ENCODE results near the gene PCGF3. TPM values are rescaled to one million over a fixed set of nuclear protein-coding genes. Genes with fewer than 3 reads are reported as not detected.

The PCGF3 gene
- total and polyA plus RNA-seq, 9 of the 15 experiments (the other 6 are each of a cell fraction or from before 2014, with no cell fraction given), result 2.6 to 46.1 (median 20.3) TPM

DNA sequence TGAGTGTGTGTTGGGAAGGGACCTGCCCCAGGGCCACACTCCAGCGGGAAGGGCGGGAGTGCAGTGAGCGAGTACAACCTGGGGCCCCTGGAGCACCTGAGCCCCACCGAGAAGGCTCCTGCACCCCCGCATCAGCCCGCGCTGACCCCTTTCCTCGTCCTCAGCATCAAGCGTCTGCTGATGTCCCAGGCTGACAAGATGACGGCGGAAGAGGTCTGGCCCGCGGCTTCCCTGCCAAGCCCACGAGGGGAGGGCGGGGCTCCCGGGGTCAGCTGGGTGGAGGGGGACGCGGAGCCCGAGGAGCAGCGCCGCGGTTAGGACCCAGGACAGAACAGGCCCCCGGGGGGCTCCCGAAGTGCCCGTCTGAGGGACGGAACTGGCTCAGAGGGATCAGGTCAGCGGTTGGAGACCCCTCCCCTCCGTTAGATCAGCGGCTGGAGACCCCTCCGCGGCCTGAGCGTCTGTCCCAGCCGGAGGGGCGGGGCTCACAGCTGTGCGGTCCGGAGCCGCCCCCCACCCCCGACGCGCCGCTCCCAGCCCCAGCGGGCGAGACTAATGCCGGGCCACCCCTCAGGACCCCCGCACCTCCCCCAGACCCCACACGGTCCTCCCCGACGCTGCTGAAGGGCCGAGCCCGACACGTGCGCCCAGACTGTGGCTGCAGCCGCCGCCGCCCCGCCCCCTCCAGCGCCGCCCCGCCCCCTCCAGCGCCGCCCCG, 24.5 kb upstream of the PCGF3 start (continued):
- TF ChIP-seq RBFOX2 (IDR thresholded peaks at IDR 0.05; ENCODE audit: low read depth, low read length), result peak; percentile 65
- TF ChIP-seq TBP (optimal IDR thresholded peaks at IDR 0.05; ENCODE audit: low read depth, low read length), result no peak
- no peak for TF ChIP-seq ZNF436 (CRISPR knock-in tag; IDR thresholded peaks at IDR 0.05)
- no peak for TF ChIP-seq TRIM28 (IDR thresholded peaks at IDR 0.05)
- TF ChIP-seq, protein P1, sequence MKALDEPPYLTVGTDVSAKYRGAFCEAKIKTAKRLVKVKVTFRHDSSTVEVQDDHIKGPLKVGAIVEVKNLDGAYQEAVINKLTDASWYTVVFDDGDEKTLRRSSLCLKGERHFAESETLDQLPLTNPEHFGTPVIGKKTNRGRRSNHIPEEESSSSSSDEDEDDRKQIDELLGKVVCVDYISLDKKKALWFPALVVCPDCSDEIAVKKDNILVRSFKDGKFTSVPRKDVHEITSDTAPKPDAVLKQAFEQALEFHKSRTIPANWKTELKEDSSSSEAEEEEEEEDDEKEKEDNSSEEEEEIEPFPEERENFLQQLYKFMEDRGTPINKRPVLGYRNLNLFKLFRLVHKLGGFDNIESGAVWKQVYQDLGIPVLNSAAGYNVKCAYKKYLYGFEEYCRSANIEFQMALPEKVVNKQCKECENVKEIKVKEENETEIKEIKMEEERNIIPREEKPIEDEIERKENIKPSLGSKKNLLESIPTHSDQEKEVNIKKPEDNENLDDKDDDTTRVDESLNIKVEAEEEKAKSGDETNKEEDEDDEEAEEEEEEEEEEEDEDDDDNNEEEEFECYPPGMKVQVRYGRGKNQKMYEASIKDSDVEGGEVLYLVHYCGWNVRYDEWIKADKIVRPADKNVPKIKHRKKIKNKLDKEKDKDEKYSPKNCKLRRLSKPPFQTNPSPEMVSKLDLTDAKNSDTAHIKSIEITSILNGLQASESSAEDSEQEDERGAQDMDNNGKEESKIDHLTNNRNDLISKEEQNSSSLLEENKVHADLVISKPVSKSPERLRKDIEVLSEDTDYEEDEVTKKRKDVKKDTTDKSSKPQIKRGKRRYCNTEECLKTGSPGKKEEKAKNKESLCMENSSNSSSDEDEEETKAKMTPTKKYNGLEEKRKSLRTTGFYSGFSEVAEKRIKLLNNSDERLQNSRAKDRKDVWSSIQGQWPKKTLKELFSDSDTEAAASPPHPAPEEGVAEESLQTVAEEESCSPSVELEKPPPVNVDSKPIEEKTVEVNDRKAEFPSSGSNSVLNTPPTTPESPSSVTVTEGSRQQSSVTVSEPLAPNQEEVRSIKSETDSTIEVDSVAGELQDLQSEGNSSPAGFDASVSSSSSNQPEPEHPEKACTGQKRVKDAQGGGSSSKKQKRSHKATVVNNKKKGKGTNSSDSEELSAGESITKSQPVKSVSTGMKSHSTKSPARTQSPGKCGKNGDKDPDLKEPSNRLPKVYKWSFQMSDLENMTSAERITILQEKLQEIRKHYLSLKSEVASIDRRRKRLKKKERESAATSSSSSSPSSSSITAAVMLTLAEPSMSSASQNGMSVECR (CRISPR knock-in tag; IDR thresholded peaks at IDR 0.05), result peak; percentile 61; the same call in 1 of the 2 replicates
- peak; percentile 63; the same call in 1 of the 2 replicates for TF ChIP-seq EP400 (IDR thresholded peaks at IDR 0.05)
- TF ChIP-seq ATF7 (IDR thresholded peaks at IDR 0.05), result no peak
- TF ChIP-seq, protein P2, sequence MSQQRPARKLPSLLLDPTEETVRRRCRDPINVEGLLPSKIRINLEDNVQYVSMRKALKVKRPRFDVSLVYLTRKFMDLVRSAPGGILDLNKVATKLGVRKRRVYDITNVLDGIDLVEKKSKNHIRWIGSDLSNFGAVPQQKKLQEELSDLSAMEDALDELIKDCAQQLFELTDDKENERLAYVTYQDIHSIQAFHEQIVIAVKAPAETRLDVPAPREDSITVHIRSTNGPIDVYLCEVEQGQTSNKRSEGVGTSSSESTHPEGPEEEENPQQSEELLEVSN (IDR thresholded peaks at IDR 0.05; ENCODE audit: borderline replicate concordance in 1 of 2, extremely low read depth in 1 of 2, insufficient read depth in 1 of 2, insufficient read length in 1 of 2, low read depth in 1 of 2, low read length in 1 of 2, poor library complexity in 1 of 2, severe bottlenecking in 1 of 2), result peak in 1 of 2 experiments; percentile 77
- no peak for TF ChIP-seq ZNF561 (CRISPR knock-in tag; conservative IDR thresholded peaks at IDR 0.05)
- TF ChIP-seq NELFE (IDR thresholded peaks at IDR 0.05; ENCODE audit: insufficient read depth, insufficient read length), result no peak
- no peak for TF ChIP-seq CC2D1A (IDR thresholded peaks at IDR 0.05)
- no peak for TF ChIP-seq TFAM (CRISPR knock-in tag; conservative IDR thresholded peaks at IDR 0.05)
- 0 out of 2 replicates have a peak, but pooled peaks have one; percentile 31 for TF ChIP-seq ETV5 (CRISPR knock-in tag; IDR thresholded peaks at IDR 0.05; ENCODE audit: low read depth)
- TF ChIP-seq NFIX (CRISPR knock-in tag; IDR thresholded peaks at IDR 0.05; ENCODE audit: low read depth), result no peak
- TF ChIP-seq ZNF668 (CRISPR knock-in tag; IDR thresholded peaks at IDR 0.05), result no peak
- TF ChIP-seq ZBTB7A (IDR thresholded peaks at IDR 0.05; ENCODE audit: borderline replicate concordance, control insufficient read depth, low read depth, low read length), result peak; percentile 94
- TF ChIP-seq EHMT2 (IDR thresholded peaks at IDR 0.05), result no peak
- TF ChIP-seq SMARCB1 (IDR thresholded peaks at IDR 0.05; ENCODE audit: insufficient read length, low read depth), result no peak
- TF ChIP-seq, protein P3, sequence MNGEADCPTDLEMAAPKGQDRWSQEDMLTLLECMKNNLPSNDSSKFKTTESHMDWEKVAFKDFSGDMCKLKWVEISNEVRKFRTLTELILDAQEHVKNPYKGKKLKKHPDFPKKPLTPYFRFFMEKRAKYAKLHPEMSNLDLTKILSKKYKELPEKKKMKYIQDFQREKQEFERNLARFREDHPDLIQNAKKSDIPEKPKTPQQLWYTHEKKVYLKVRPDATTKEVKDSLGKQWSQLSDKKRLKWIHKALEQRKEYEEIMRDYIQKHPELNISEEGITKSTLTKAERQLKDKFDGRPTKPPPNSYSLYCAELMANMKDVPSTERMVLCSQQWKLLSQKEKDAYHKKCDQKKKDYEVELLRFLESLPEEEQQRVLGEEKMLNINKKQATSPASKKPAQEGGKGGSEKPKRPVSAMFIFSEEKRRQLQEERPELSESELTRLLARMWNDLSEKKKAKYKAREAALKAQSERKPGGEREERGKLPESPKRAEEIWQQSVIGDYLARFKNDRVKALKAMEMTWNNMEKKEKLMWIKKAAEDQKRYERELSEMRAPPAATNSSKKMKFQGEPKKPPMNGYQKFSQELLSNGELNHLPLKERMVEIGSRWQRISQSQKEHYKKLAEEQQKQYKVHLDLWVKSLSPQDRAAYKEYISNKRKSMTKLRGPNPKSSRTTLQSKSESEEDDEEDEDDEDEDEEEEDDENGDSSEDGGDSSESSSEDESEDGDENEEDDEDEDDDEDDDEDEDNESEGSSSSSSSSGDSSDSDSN (IDR thresholded peaks at IDR 0.05; ENCODE audit: borderline replicate concordance in 1 of 2, low read depth in 2 of 2, low read length in 2 of 2), result no peak
- no peak for TF ChIP-seq ZNF707 (CRISPR knock-in tag; conservative IDR thresholded peaks at IDR 0.05)
- TF ChIP-seq DACH1 (IDR thresholded peaks at IDR 0.05; ENCODE audit: partially characterized antibody), result peak; percentile 67

Data from K562 (cell line).